ENCODE results near the gene TEN1.
A peak's percentile ranks its signal among the peaks of the same experiment; 100 is the strongest.
"Not testable (repeated sequence)": the region's sequence is repeated elsewhere in the genome, so short reads cannot be mapped to it uniquely, and the experiment has no call there.

Gene TEN1, protein sequence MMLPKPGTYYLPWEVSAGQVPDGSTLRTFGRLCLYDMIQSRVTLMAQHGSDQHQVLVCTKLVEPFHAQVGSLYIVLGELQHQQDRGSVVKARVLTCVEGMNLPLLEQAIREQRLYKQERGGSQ

DNA sequence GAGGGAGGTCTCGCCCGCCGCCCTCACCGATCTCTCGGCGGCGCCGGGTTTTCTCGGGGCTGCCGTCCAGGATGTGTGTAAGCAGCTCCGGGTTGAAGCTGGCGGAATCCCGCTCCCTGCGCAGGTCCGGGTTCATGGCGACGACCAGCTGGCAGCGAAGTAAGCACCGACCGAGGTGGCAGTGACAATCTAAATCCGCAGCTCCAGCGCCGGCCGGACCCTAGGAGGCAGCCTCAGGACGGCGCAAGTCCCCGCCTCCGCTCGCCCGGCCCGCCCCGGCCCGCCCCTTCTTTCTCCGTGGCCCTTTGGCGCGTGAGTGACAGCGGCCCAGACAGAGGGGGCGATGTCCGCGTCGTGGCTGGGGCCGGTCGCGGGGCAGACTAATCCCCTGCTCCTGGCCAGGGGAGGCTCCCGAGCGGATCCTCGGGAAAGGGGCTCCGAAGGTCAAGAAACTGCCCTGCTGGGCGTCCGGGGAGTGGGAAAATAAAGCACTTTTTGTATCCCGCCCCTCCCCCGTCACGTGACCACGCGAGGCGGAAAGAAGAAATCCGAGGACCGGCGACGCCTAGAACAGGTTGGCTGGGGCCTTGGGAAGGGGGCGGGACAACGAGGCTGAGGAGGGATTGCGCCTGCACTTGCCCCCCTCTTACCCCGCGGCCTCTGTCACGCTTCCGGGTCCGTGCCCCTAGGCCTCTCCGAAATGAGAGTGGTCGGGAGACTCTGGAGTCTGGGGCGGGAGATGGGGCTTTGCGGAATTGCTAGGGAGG, at the start of gene TEN1, which contains the start of gene ACOX1:
TSS of gene TEN1 (plus strand) at position 303 of the 767 bp plus-strand sequence. CDS start 6,953 bp downstream, outside the sequence.
TSS of gene ACOX1 (minus strand) at position 229 of the 767 bp plus-strand sequence. CDS start at position 136, 93 bp downstream.
- peak; percentile 90 to 94 for DNase-seq (ENCODE audit: extremely low read depth in 1 of 2, low read depth in 1 of 2)

DNA sequence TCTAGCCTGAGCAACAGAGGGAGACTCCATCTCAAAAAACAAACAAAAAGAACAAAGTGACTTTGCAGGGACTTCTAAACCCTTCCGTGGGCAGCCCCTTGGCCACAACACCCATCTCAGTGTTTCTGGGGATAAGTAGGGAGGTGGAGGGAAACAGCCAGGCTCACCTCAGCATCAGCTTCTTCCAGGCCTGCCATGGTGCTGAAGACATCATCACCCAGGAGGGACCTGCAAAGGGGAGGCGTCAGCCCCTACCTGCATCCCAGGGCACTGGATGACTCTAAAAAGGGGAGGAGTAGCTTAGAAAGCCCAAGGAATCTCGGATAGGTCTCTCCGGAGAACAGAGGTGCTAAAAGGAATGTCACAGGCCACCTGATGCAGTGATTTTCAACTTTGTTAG, 48.0 kb upstream of the TEN1 start:
- DNase-seq (ENCODE audit: extremely low read depth in 1 of 2, low read depth in 1 of 2): no peak

DNA sequence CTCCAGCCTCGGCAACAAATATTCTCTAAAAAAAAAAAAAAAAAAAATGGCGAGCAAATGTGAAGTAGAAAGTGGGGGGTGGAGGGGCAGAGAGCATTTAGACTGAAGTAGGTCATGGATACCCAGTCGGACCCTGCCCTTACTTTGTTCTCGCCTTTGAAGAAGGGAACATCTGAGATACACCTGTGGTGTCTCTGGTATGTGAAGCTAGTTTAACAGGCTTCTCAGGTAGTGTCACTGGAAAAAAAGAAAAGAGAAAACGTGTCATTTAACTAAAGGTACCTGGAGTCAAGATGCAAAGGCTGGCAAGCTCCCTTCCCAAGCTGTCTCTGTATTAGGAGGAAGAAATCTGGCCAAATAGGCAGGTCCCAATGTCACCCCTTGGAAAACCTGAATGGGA, 46.2 kb upstream of the TEN1 start:
- DNase-seq (ENCODE audit: extremely low read depth in 1 of 2, low read depth in 1 of 2): no peak

DNA sequence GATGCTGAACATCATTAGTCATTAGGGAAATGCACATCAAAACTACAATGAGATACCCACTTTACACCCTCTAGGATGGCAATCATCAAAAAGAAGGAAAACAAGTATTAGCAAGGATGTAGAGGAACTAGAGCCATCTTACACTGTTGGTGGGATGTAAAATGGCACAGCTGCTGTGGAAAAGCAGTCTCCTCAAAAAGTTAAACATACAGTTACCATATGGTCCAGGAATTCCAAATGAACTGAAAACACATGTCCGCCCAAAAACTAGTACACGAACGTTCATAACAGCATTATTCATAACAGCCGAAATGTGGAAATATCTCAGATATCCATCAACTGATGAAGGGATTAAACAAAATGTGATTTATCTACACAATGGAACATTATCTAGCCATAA, 45.2 kb upstream of the TEN1 start:
- DNase-seq (ENCODE audit: extremely low read depth in 1 of 2, low read depth in 1 of 2): no peak

DNA sequence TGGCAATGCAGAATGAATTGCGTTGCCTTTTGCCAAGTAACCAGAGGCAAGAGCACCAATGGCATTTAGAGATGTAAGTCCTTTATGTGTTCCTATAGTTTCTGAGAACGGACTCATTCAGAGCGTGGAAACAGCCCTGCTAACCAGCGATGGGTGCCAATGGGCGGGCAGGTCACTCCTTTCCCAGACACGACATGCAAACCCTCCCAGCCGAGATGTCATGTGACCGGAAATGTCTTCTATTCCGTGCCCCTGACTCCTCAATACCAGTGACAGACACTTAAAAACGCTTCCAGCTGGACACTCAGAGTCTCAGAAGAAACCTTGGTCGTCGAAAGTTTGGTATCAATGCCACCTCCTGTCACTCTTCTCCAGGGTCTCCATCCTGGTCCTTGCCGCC, 41.4 kb upstream of the TEN1 start:
- no peak for DNase-seq (ENCODE audit: extremely low read depth in 1 of 2, low read depth in 1 of 2)

DNA sequence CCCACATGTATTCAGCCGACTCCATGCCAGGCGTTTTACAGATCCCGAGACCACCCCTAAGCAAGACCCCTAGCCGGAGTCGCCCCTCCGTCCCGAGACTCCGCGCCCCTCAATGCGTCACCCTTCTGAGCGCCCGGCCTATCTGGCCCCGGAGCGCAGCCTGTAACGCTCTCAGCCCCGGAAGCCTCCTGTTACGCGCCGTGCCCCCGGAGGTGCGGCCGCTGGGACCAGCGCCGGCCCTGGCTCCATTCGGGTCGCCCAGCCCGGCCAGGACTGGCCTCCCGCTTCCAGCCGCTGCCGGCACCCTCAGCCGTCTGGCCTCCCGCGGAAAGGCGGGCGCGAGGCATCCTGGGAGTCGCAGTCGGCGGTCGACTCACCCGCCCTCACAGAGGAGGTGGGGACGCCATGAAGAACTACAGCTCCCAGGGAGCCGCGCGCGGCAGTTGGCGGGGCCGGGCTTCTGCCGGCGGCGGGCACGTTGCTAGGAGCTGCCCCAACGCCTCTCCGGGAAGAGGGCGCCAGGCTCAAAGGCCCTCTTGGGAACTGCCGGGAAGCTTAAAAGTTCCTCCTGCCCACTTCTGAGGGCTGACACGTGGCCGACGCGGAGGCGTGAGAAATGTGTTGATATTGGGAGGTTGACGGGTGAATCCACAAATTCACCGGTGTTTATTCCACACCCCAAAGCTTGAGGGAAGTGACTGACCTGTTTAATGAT, 38.2 kb upstream of the TEN1 start, which contains the start of gene FBF1:
TSS of gene FBF1 (minus strand) at position 316 of the 715 bp plus-strand sequence. CDS start 2,893 bp downstream, outside the sequence.
- DNase-seq (ENCODE audit: extremely low read depth in 1 of 2, low read depth in 1 of 2): peak; percentile 63 to 83

DNA sequence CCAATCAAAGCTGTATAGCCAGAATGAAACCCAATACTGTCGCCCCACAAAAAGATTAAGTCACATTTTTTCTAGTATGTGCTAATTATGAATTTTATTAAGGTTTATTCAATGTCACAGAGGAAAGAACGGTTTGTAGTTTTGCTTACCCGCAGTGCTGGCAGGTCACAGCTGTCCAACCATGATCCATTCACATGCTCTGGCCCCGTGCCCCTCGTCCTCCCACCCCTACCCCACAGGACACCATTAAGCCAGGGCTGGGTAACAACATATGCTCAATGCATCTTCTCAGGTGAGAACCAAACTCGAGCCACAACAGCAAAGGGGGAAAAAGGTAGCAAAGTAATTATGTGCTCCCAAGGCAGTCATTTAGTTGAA, 37.6 kb upstream of the TEN1 start:
- no peak for DNase-seq (ENCODE audit: extremely low read depth in 1 of 2, low read depth in 1 of 2)

DNA sequence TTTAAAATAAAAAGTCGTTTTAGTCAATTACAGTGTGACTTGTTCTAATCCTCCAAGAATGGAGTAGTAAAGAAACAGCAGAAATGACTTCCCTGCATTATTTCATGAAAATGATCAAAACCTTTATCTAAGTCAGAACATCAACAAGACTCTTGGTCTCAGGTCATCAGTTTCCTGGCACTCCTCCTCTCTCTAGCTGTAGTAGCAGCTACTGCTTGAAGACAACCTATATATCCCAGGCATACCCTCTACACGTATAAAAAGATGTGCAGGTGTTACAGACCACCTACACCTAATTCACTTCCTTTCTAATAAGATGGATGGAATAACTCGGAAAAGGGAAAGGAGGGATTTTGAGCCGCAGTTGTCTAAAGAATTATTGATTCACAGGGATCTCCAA, 36.6 kb upstream of the TEN1 start:
- no peak for DNase-seq (ENCODE audit: extremely low read depth in 1 of 2, low read depth in 1 of 2)

DNA sequence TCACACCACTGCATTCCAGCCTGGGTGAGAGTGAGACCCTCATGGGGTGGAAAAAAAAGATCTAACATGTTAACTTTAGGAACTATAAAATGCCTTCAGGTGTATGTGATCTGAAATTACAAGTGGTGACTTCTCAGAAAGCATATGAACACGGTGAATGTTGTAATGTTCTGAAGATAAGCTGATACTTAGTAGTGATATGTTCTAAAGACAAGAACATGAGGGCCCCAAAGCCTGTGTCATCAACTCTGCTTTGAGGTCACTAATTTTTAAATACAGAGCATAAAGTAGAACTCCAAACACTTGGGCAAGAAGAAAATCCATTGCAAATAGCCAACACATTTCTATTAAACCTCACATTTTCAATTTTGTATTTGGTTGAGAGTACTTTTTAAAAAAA, 35.5 kb upstream of the TEN1 start:
- no peak for DNase-seq (ENCODE audit: extremely low read depth in 1 of 2, low read depth in 1 of 2)

DNA sequence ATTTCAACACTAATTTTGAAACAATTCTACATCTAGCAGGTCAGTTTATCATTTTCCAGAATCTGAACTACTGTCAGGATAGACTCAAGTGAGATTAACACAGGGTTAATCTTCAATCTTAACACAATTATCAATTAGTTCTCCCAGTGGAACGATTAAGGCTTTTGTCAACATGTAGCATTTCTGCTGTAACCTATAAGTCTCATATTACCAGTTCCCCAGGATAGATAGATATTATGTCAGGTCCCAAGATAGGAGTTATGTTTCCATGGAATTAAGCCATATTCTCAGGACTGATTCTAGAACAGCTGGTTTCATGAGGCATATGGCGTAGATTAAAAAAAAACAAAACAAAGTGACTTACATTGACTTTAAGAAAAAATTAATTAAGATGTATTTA, 33.8 kb upstream of the TEN1 start:
- no peak for DNase-seq (ENCODE audit: extremely low read depth in 1 of 2, low read depth in 1 of 2)

DNA sequence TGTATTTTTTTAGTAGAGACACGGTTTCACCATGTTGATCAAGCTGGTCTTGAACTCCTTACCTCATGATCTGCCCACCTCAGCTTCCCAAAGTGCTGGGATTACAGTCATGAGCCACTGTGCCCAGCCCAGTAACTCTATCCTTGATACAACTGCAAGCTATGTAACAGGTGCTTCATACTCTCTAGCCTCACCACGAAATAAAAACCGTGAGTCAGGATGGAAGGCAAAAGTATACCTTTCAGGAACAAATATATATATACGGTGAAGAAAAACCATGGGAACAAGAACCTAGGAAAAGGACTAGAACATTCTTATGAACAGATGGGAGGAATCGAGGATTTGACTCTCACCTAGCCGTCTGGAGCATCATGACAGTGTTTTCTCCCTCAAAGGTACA, 28.6 kb upstream of the TEN1 start:
- DNase-seq (ENCODE audit: extremely low read depth in 1 of 2, low read depth in 1 of 2): no peak

DNA sequence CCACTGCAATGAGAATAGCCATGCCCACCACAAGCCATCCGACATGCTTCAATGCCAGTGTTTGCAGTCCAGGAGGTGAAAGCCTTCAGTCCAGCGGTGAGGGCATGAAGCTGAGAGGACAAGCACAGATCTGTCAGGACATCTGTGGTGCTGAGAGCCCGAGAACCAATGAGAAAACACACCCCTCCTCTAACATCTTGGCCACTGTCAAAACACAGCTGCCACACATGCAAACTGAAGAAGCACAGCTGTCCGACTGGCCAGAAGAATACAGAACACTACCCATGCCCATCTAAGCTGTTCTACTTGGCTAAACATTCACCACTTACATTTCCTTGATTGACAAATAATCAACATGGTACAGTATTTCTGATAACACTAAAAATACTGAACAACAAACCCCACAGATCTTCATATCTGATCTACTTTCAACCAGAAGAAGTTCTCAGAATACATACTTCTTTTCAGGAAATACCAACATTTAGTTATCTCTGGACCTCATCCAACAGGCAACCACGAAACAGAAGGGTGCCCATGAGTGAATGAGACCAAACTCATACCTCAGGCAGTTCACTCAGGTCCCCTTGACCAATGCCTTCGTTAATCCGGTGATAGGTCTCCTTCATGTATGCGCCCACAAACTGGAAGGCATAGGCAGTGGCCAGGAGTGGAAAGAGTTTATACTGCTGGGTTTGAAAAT, 28.0 kb upstream of the TEN1 start:
- DNase-seq (ENCODE audit: extremely low read depth in 1 of 2, low read depth in 1 of 2): no peak

DNA sequence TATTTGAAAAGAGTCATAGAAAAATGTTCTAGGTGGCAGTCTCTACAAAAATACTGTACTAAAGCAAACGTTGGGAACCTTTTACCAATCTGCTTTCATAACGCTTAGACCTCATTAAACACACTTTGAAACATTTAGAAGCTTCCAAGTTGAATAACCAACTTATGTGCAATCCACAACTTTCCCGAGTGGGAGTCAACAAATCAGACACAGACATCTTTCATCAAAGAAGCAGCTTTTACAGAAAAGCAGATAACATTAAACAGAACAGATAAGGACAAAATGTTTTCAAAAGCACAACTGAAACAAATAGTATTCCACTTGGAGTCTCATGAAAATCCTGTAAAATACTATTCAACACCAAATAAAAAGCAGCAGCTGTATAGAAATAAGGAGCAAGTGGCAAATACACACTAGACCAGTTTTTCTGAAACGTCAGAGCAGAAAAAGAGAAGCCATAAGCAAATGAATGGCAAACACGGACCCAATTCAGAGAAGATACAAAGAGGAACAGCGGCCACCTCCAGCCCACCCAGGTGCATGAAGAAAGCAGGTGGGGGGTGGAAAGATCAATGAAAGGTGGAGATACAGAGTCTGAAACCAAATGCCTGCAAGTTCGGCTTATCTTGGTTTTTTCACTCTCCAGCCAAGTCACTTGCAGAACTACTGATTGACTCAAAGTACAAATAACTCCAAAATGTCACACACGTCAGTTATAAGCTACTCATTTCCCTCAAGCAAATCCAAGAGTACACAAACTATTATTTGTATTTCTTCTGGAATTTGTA, 19.8 kb upstream of the TEN1 start:
- DNase-seq (ENCODE audit: extremely low read depth in 1 of 2, low read depth in 1 of 2): no peak

DNA sequence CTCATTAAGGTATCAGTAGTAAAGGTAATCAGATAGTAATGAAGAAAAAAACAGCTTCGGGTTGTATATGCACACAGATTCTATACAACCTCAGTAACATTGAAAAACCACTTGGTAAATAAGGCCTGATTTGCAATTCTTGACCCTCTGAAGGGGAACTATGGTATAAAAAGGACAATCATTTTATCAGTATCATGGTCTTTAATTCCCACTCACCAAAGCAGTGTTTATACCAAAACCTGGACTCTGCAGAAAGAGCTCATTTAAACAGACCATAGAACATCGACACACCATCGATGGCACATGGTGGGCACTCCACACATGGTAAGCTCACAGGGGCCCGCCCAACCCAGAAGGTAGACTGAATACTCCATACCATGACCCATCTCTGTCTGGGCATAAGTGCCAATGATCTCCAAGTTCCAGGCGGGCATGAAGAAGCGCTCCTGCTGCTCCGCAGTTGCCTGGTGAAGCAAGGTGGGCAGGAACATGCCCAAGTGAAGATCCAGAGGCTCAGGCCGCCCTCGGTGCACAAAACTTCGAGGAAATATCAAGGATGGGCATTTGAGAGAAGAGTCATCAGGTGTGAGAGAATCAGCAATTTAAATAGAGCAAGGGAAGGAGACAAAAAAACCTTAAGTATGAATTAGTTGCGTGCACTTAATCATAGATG, 19.1 kb upstream of the TEN1 start:
- no peak for DNase-seq (ENCODE audit: extremely low read depth in 1 of 2, low read depth in 1 of 2)

DNA sequence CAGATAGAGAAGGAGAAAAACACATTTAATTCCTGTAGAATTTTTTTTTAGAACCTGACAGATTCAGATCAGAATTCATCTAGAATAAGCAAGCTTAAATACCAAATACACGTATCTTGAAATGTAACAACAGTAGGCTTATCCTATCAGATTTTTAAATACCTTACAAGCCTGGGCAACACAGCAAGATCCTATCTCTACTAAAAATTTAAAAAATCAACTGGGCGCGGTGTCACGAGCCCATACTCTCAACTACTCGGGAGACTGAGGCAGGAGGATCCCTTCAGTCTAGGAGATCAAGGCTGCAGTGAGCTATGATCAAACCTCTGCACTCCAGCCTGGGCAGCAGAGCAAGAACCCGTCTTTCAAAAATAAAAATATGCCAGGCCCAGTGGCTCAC, 13.6 kb upstream of the TEN1 start:
- no peak for DNase-seq (ENCODE audit: extremely low read depth in 1 of 2, low read depth in 1 of 2)

DNA sequence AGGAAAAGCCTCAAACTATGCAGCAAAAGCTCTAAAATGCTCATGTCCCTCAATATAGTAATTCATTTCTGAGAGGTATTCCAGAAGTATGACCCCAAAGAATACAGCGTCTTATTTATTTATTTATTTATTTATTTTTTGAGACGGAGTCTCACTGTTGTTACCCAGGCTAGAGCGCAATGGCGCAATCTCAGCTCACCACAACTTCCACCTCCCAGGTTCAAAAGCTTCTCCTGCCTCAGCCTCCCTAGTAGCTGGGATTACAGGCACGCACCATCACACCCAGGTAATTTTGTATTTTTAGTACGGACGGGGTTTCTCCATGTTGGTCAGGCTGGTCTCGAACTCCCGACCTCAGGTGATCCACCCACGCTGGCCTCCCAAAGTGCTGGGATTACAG, 10.0 kb upstream of the TEN1 start:
- not testable (repeated sequence) for DNase-seq (ENCODE audit: extremely low read depth in 1 of 2, low read depth in 1 of 2)

DNA sequence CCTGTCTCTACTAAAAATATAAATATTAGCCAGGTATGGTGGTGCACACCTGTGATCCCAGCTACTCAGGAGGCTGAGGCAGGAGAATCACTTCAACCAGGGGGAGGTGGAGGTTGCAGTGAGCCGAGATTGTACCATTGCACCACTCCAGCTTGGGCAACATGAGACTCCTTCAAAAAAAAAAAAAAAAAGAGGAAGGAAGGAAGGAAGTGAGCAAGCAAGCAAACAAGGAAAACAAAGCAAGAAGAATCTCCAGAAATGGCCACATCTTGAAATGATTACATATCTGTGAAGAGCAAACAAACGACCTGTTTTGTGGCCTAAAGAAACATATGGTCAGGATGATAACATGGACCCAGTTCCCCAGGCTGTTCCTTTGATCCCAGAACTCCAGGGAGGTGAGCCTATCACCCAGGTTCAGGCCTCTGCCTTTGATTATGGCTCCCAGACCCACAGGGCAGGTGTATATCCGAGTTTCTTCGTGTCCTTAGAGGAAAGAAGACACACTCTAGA, 9.0 kb upstream of the TEN1 start:
- DNase-seq (ENCODE audit: extremely low read depth in 1 of 2, low read depth in 1 of 2): no peak

DNA sequence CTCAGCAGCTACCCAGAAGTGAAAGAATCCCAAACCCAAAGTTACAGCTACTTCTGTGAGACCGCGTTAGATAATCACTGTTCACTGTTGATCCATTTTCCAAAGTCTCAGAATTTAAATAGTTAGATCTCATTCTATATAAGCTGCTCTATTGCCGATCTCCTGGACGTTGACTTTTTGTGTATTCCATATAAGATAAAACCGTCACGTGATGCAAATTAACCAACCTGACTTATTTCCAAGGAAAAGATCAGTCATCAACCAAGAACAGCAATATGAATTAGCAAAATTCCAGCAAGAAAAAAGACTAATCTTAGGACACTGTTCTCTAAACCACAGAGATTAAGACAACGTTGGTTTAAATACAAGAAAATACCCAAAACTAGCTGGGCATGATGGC, 8.4 kb upstream of the TEN1 start:
- DNase-seq (ENCODE audit: extremely low read depth in 1 of 2, low read depth in 1 of 2): no peak

DNA sequence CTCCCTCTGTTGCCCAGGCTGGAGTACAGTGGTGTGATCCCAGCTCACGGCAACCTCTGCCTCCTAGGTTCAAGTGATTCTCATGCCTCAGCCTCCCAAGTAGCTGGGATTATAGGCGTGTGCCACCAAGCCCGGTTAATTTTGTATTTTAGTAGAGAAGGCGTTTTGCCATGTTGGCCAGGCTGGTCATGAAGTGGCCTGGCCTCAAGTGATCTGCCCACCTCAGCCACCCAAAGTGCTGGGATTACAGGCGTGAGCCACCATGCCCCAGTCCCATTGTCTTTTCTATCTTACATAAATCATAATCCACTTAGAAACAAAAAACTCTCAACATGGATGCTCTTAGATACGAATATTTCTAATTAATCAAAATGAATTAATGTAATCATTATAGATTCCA, 3.9 kb upstream of the TEN1 start:
- not testable (repeated sequence) for DNase-seq (ENCODE audit: extremely low read depth in 1 of 2, low read depth in 1 of 2)

DNA sequence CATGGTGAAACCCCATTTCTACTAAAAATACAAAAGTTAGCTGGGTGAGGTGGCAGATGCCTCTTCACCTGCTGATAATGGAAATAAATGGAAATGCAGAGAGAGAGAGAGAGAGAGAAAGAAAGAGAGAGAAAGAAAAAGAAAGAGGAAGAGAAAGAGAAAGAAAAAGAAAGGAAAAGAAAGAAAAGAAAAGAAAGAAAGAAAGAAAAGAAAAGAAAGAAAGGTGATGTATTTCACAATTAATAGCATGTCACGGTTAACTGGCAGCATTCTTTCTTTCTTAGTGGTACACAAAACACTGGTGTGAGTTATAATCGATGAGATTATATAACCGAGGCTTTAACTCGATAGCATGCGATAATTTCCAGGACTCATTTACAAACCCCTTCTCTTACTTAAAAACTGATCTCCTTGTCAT, 3.3 kb upstream of the TEN1 start:
- DNase-seq (ENCODE audit: extremely low read depth in 1 of 2, low read depth in 1 of 2): no peak
